Measurements from ENCODE around the gene EXD3. TPM values are rescaled to one million over a fixed set of nuclear protein-coding genes. Genes with fewer than 3 reads are reported as not detected.

EXD3 gene
- total RNA-seq, 1 donor from 2014 or later: 8.6 TPM

- peak; percentile 37 for TF ChIP-seq CTCF (IDR thresholded peaks at IDR 0.05; ENCODE audit: insufficient read depth, low read length, poor library complexity, severe bottlenecking)
- Histone ChIP-seq H3K4me3 (ENCODE audit: low read depth, low read length) (no peak overlapping the region), H3K36me3 (ENCODE audit: control insufficient read depth, insufficient read depth, low read length) (no peaks in the 10 kb centered on the region), H3K27me3 (ENCODE audit: control insufficient read depth, insufficient read depth, low read length) (peaks cover 32% of the 10 kb centered on the region)
- DNase-seq (ENCODE audit: low read depth): no peak
Measured at GRCh38 chr9:137304383-137305059, 118.4 kb downstream of the EXD3 start.

GRCh38 chr9:137303893-137304382 lies 119.0 kb downstream of the EXD3 start:
- H3K36me3 ChIP-seq (ENCODE audit: control insufficient read depth, insufficient read depth, low read length): no peaks in the 10 kb centered on the region
- peaks cover 34% of the 10 kb centered on the region for H3K27me3 ChIP-seq (ENCODE audit: control insufficient read depth, insufficient read depth, low read length)
- H3K4me3 ChIP-seq (ENCODE audit: low read depth, low read length): no peak overlapping the region
- no peak for TF ChIP-seq CTCF (IDR thresholded peaks at IDR 0.05; ENCODE audit: insufficient read depth, low read length, poor library complexity, severe bottlenecking)
- DNase-seq (ENCODE audit: low read depth): no peak

- TF ChIP-seq CTCF (IDR thresholded peaks at IDR 0.05; ENCODE audit: insufficient read depth, low read length, poor library complexity, severe bottlenecking): no peak
- H3K36me3 ChIP-seq (ENCODE audit: control insufficient read depth, insufficient read depth, low read length): no peaks in the 10 kb centered on the region
- no peak overlapping the region for H3K4me3 ChIP-seq (ENCODE audit: low read depth, low read length)
- H3K27me3 ChIP-seq (ENCODE audit: control insufficient read depth, insufficient read depth, low read length): peaks cover 38% of the 10 kb centered on the region
- DNase-seq (ENCODE audit: low read depth): no peak
Measured at GRCh38 chr9:137303151-137303892, 119.6 kb downstream of the EXD3 start.

GRCh38 chr9:137302449-137303150 lies 120.4 kb downstream of the EXD3 start:
- TF ChIP-seq CTCF (IDR thresholded peaks at IDR 0.05; ENCODE audit: insufficient read depth, low read length, poor library complexity, severe bottlenecking): peak; percentile 59
- Histone ChIP-seq H3K27me3 (ENCODE audit: control insufficient read depth, insufficient read depth, low read length) (peaks cover 38% of the 10 kb centered on the region), H3K4me3 (ENCODE audit: low read depth, low read length) (peak overlapping the region; percentile 31), H3K36me3 (ENCODE audit: control insufficient read depth, insufficient read depth, low read length) (no peaks in the 10 kb centered on the region)
- no peak for DNase-seq (ENCODE audit: low read depth)

- TF ChIP-seq CTCF (IDR thresholded peaks at IDR 0.05; ENCODE audit: insufficient read depth, low read length, poor library complexity, severe bottlenecking): no peak
- no peak for DNase-seq (ENCODE audit: low read depth)
- peaks cover 35% of the 10 kb centered on the region for H3K27me3 ChIP-seq (ENCODE audit: control insufficient read depth, insufficient read depth, low read length)
Measured at GRCh38 chr9:137302118-137302448, 120.9 kb downstream of the EXD3 start, which contains the start of gene NRARP. Gene NRARP, minus strand, starts transcription at chr9:137302271. Its CDS starts 343 bp downstream, at chr9:137301928.

More at GRCh38 chr9:137302118-137302448, 120.9 kb downstream of the EXD3 start, which contains the start of gene NRARP:
- peak within 1 kb of the TSS; percentile 33 for H3K4me3 ChIP-seq (ENCODE audit: low read depth, low read length)
- no peaks in the 10 kb centered on the region for H3K36me3 ChIP-seq (ENCODE audit: control insufficient read depth, insufficient read depth, low read length)
